WTC11 (cell line): ENCODE measurements around the gene RANBP3. TPM values are rescaled to one million over a fixed set of nuclear protein-coding genes. Genes with fewer than 3 reads are reported as not detected.

Experiments
- ATAC-seq: fragments of 200-7000 bp; cut with Tn5 transposase; 2 replicates; pipeline ENCODE4 v1.10.0; 2021; ENCODE audit warnings: mild to moderate bottlenecking, moderate library complexity
- CTCF ChIA-PET: fragments of 300-600 bp; sonication (Branson Sonifier 250); formaldehyde crosslinking; loops from one replicate; lab custom pipeline; 2021; ENCODE audit warnings: antibody characterized with exemption; lab: Charles Lee
- POLR2A ChIA-PET: fragments of 350-600 bp; sonication (Branson Sonifier 250); formaldehyde crosslinking; loops from one replicate; lab custom pipeline; 2021; ENCODE audit warnings: antibody characterized with exemption; lab: Charles Lee
- DNase-seq: peaks from one replicate; pipeline ENCODE4 v3.0.0; 2021; ENCODE audit warnings: low spot score
- H3K27ac Mint-ChIP-seq: 2 replicates; pipeline ENCODE4 v1.8.0; 2021; ENCODE audit warnings: mixed read lengths
- H3K27me3 Mint-ChIP-seq: 2 replicates; pipeline ENCODE4 v1.8.0; 2021; ENCODE audit warnings: low read depth, mild to moderate bottlenecking, moderate library complexity, mixed read lengths
- H3K36me3 Mint-ChIP-seq: 2 replicates; pipeline ENCODE4 v1.8.0; 2021; ENCODE audit warnings: mixed read lengths
- H3K4me1 Mint-ChIP-seq: 2 replicates; pipeline ENCODE4 v1.8.0; 2022; ENCODE audit warnings: mixed read lengths
- H3K4me3 Mint-ChIP-seq: 2 replicates; pipeline ENCODE4 v1.8.0; 2021; ENCODE audit warnings: mild to moderate bottlenecking, moderate library complexity, mixed read lengths
- H3K9me3 Mint-ChIP-seq: 2 replicates; pipeline ENCODE4 v1.8.0; 2021; ENCODE audit warnings: mixed read lengths
- CREB1 ChIP-seq: sonication (generic); formaldehyde crosslinking; IDR thresholded peaks from 2 replicates; pipeline ENCODE4 v1.8.0; 2023; ENCODE audit warnings: mild to moderate bottlenecking, missing genetic modification reagents
- E2F4 ChIP-seq: sonication (generic); formaldehyde crosslinking; IDR thresholded peaks from 2 replicates; pipeline ENCODE4 v1.8.1; 2022; ENCODE audit warnings: low read depth, mild to moderate bottlenecking, moderate library complexity, missing genetic modification reagents, borderline replicate concordance
- ESRRA ChIP-seq: sonication (generic); formaldehyde crosslinking; IDR thresholded peaks from 2 replicates; pipeline ENCODE4 v1.8.1; 2022; ENCODE audit warnings: mild to moderate bottlenecking, missing genetic modification reagents, borderline replicate concordance
- ETV6 ChIP-seq: sonication (generic); formaldehyde crosslinking; IDR thresholded peaks from 2 replicates; pipeline ENCODE4 v1.8.1; 2022; ENCODE audit warnings: mild to moderate bottlenecking, missing genetic modification reagents
- FOXK1 ChIP-seq: sonication (generic); formaldehyde crosslinking; IDR thresholded peaks from 2 replicates; pipeline ENCODE4 v1.8.0; 2022; ENCODE audit warnings: mild to moderate bottlenecking, moderate library complexity, missing genetic modification reagents
- FOXP4 ChIP-seq: sonication (generic); formaldehyde crosslinking; IDR thresholded peaks from 2 replicates; pipeline ENCODE4 v1.8.0; 2022; ENCODE audit warnings: mild to moderate bottlenecking, missing genetic modification reagents
- HMGA2 ChIP-seq: fragments of 250-450 bp; sonication (Bioruptor Pico); IDR thresholded peaks from 2 replicates; pipeline ENCODE4 v1.4.0; 2021; ENCODE audit warnings: mild to moderate bottlenecking, moderate library complexity
- IRF2 ChIP-seq: sonication (generic); formaldehyde crosslinking; IDR thresholded peaks from 2 replicates; pipeline ENCODE4 v1.8.0; 2022; ENCODE audit warnings: low read depth, missing genetic modification reagents, borderline replicate concordance
- JUN ChIP-seq: sonication (generic); formaldehyde crosslinking; IDR thresholded peaks from 2 replicates; pipeline ENCODE4 v1.8.0; 2023; ENCODE audit warnings: mild to moderate bottlenecking, missing genetic modification reagents
- MAX ChIP-seq: sonication (generic); formaldehyde crosslinking; IDR thresholded peaks from 2 replicates; pipeline ENCODE4 v1.8.0; 2022; ENCODE audit warnings: mild to moderate bottlenecking, missing genetic modification reagents
- NFYB ChIP-seq: sonication (generic); formaldehyde crosslinking; conservative IDR thresholded peaks from 2 replicates; pipeline ENCODE4 v1.8.0; 2022; ENCODE audit warnings: low read depth, missing genetic modification reagents
- NR1H2 ChIP-seq: sonication (generic); formaldehyde crosslinking; IDR thresholded peaks from 2 replicates; pipeline ENCODE4 v1.9.0; 2021; ENCODE audit warnings: mild to moderate bottlenecking, moderate library complexity, missing genetic modification reagents
- PRRX2 ChIP-seq: fragments of 250-450 bp; sonication (Bioruptor Pico); IDR thresholded peaks from 2 replicates; pipeline ENCODE4 v1.8.0; 2021; ENCODE audit warnings: mild to moderate bottlenecking
- RELA ChIP-seq: sonication (generic); formaldehyde crosslinking; IDR thresholded peaks from 2 replicates; pipeline ENCODE4 v1.8.1; 2022; ENCODE audit warnings: missing genetic modification reagents, mild to moderate bottlenecking, borderline replicate concordance
- ZNF416 ChIP-seq: fragments of 250-450 bp; sonication (Bioruptor Pico); IDR thresholded peaks from 2 replicates; pipeline ENCODE4 v1.9.0; 2021; ENCODE audit warnings: mild to moderate bottlenecking, inconsistent platforms
- total RNA-seq: library from RNA; stranded (reverse); gene quantifications from 3 replicates; pipeline ENCODE4 v1.2.3, GENCODE V29; 2021
- TF ChIP-seq, protein P1 (sequence below): sonication (generic); formaldehyde crosslinking; IDR thresholded peaks from 2 replicates; pipeline ENCODE4 v1.8.1; 2022; ENCODE audit warnings: missing genetic modification reagents, borderline replicate concordance
- TF ChIP-seq, protein P2 (sequence below): sonication (generic); formaldehyde crosslinking; IDR thresholded peaks from 2 replicates; pipeline ENCODE4 v1.8.0; 2023; ENCODE audit warnings: missing genetic modification reagents, mild to moderate bottlenecking, borderline replicate concordance

The RANBP3 gene
- total RNA-seq, 1 experiment from 2014 or later, result 76.3 TPM

GRCh38 chr19:6015841-6016545 is 38.1 kb upstream of the RANBP3 start:
- no peak overlapping the region for H3K4me3 Mint-ChIP-seq
- CTCF ChIA-PET, result interaction anchor here (0.6 to 7.6 kb wide), 4 partner anchors 26 to 338 kb away, joined by 3 to 245 read pairs (median 16); no protein-coding TSS in a partner anchor
- no peaks in the 10 kb centered on the region for H3K27me3 Mint-ChIP-seq
- H3K4me1 Mint-ChIP-seq, result no peaks in the 10 kb centered on the region
- ATAC-seq (no peak), DNase-seq (no peak)
- TF ChIP-seq FOXK1 (CRISPR knock-in tag) (no peak), NFYB (CRISPR knock-in tag) (no peak), PRRX2 (CRISPR knock-in tag) (no peak), RELA (CRISPR knock-in tag) (no peak), JUN (CRISPR knock-in tag) (no peak), CREB1 (no peak), ZNF416 (CRISPR knock-in tag) (no peak), IRF2 (CRISPR knock-in tag) (no peak), NR1H2 (CRISPR knock-in tag) (no peak)
- TF ChIP-seq, protein P1, sequence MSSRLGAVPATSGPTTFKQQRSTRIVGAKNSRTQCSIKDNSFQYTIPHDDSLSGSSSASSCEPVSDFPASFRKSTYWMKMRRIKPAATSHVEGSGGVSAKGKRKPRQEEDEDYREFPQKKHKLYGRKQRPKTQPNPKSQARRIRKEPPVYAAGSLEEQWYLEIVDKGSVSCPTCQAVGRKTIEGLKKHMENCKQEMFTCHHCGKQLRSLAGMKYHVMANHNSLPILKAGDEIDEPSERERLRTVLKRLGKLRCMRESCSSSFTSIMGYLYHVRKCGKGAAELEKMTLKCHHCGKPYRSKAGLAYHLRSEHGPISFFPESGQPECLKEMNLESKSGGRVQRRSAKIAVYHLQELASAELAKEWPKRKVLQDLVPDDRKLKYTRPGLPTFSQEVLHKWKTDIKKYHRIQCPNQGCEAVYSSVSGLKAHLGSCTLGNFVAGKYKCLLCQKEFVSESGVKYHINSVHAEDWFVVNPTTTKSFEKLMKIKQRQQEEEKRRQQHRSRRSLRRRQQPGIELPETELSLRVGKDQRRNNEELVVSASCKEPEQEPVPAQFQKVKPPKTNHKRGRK (CRISPR knock-in tag), result no peak
- POLR2A ChIA-PET, result interaction anchor here (0.6 kb wide), 1 partner anchor 1558 kb away, joined by 3 read pairs; no protein-coding TSS in a partner anchor
- H3K36me3 Mint-ChIP-seq, result no peaks in the 10 kb centered on the region
- no peaks in the 10 kb centered on the region for H3K9me3 Mint-ChIP-seq
- no peak overlapping the region for H3K27ac Mint-ChIP-seq

DNA sequence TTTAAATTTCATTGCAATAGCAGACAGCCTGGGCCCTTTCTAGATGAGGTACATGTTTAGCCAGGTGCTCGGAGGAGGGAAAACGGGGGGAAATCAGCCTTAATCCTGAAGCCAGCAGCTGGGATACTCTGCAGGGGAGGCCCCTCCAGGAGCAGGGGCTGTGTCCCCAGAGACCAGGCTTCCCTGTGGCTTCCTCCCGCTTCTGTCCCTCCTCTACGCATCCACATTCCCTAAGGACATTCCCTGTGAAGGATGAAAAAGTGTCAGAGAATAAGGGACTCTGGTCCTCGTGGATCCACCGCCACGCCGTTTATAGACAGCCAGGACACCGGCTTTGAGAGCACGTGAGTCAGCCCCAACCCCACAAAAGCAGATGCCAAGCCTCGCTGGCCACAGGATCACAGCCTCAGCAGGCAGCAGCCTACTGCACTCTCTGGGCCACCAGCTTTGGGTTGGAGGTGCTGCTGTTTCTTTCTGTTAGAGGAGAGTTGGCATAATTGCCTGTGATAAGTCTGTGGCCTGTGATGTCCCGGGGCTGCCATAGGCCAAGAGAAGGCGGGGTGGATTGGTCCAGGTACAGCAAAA is 36.7 kb upstream of the RANBP3 start:
- Mint-ChIP-seq H3K27ac (no peak overlapping the region), H3K4me3 (no peak overlapping the region), H3K4me1 (no peaks in the 10 kb centered on the region), H3K9me3 (no peaks in the 10 kb centered on the region), H3K27me3 (no peaks in the 10 kb centered on the region), H3K36me3 (no peaks in the 10 kb centered on the region)
- ChIA-PET CTCF (interaction anchor here (0.9 to 3.7 kb wide), 3 partner anchors 8 to 47 kb away, joined by 3 to 40 read pairs (median 7); no protein-coding TSS in a partner anchor), POLR2A (no interaction called here)
- TF ChIP-seq ESRRA (CRISPR knock-in tag) (no peak), FOXP4 (CRISPR knock-in tag) (no peak), JUN (CRISPR knock-in tag) (no peak), HMGA2 (CRISPR knock-in tag) (no peak), E2F4 (CRISPR knock-in tag) (no peak), ETV6 (CRISPR knock-in tag) (no peak), MAX (CRISPR knock-in tag) (no peak)
- TF ChIP-seq, protein P2, sequence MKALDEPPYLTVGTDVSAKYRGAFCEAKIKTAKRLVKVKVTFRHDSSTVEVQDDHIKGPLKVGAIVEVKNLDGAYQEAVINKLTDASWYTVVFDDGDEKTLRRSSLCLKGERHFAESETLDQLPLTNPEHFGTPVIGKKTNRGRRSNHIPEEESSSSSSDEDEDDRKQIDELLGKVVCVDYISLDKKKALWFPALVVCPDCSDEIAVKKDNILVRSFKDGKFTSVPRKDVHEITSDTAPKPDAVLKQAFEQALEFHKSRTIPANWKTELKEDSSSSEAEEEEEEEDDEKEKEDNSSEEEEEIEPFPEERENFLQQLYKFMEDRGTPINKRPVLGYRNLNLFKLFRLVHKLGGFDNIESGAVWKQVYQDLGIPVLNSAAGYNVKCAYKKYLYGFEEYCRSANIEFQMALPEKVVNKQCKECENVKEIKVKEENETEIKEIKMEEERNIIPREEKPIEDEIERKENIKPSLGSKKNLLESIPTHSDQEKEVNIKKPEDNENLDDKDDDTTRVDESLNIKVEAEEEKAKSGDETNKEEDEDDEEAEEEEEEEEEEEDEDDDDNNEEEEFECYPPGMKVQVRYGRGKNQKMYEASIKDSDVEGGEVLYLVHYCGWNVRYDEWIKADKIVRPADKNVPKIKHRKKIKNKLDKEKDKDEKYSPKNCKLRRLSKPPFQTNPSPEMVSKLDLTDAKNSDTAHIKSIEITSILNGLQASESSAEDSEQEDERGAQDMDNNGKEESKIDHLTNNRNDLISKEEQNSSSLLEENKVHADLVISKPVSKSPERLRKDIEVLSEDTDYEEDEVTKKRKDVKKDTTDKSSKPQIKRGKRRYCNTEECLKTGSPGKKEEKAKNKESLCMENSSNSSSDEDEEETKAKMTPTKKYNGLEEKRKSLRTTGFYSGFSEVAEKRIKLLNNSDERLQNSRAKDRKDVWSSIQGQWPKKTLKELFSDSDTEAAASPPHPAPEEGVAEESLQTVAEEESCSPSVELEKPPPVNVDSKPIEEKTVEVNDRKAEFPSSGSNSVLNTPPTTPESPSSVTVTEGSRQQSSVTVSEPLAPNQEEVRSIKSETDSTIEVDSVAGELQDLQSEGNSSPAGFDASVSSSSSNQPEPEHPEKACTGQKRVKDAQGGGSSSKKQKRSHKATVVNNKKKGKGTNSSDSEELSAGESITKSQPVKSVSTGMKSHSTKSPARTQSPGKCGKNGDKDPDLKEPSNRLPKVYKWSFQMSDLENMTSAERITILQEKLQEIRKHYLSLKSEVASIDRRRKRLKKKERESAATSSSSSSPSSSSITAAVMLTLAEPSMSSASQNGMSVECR, result no peak
- DNase-seq, result no peak
- no peak for ATAC-seq
